GM10248 (cell line): ENCODE measurements around the gene ZNRF3.

Experiments used
- CTCF ChIA-PET: fragments of 300-600 bp; sonication (Branson Sonifier 250); formaldehyde crosslinking; extraction: SDS; loops from one replicate; lab custom pipeline; 2021; ENCODE audit warnings: antibody characterized with exemption; lab: Yijun Ruan, JAX
- POLR2A ChIA-PET: fragments of 350-650 bp; sonication (Branson Sonifier 250); formaldehyde crosslinking; extraction: SDS; loops from one replicate; lab custom pipeline; 2020; ENCODE audit warnings: antibody characterized with exemption; lab: Yijun Ruan, JAX
- DNase-seq: peaks from one replicate; pipeline ENCODE4 v3.0.0; 2012; ENCODE audit errors: extremely low spot score
- TF ChIP-seq, protein P1 (sequence below): IDR thresholded peaks from 2 replicates; pipeline ENCODE4 v1.5.1; 2012; ENCODE audit warnings: mild to moderate bottlenecking, low read depth; ENCODE audit errors: extremely low read depth, missing control alignments, control extremely low read depth

ZNRF3 gene

DNA sequence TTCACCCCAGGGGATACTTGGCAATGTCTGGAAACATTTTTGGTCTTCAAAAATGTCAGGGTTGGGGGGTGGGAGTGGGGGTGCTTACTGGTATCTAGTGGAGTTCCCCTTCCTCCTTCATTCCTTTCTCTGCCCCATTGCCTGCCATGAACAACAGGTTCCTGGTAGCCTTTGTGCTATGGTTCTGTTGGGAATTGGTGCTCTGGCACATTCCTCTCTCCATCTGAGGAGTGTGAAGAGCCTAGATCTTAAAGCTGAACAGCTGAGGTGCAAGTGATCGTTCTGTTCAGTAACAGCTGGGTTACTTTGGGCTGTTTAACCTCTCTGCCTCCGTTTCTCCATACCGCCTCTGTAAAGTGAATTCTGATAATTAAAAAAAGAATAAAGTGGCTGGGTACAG lies 114.0 kb downstream of the ZNRF3 start:
- ChIA-PET POLR2A (no interaction called here), CTCF (interaction anchor here (1.3 kb wide), 1 partner anchor 10 kb away, joined by 3 read pairs; no protein-coding TSS in a partner anchor)
- TF ChIP-seq, protein P1, sequence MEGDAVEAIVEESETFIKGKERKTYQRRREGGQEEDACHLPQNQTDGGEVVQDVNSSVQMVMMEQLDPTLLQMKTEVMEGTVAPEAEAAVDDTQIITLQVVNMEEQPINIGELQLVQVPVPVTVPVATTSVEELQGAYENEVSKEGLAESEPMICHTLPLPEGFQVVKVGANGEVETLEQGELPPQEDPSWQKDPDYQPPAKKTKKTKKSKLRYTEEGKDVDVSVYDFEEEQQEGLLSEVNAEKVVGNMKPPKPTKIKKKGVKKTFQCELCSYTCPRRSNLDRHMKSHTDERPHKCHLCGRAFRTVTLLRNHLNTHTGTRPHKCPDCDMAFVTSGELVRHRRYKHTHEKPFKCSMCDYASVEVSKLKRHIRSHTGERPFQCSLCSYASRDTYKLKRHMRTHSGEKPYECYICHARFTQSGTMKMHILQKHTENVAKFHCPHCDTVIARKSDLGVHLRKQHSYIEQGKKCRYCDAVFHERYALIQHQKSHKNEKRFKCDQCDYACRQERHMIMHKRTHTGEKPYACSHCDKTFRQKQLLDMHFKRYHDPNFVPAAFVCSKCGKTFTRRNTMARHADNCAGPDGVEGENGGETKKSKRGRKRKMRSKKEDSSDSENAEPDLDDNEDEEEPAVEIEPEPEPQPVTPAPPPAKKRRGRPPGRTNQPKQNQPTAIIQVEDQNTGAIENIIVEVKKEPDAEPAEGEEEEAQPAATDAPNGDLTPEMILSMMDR = no peak
- DNase-seq = no peak

- CTCF ChIA-PET = interaction anchor here (1.0 to 1.3 kb wide), 2 partner anchors 8 to 12 kb away, joined by 3 read pairs; no protein-coding TSS in a partner anchor
- DNase-seq = no peak
- POLR2A ChIA-PET = no interaction called here
- TF ChIP-seq, protein P1 = no peak
These were observed 115.3 kb downstream of the ZNRF3 start for GRCh38 chr22:28998681-28999080.

GRCh38 chr22:28999510-28999909 lies 116.1 kb downstream of the ZNRF3 start:
- TF ChIP-seq, protein P1 = no peak
- CTCF ChIA-PET = interaction anchor here (1.0 kb wide), 1 partner anchor 9 kb away, joined by 3 read pairs; no protein-coding TSS in a partner anchor
- DNase-seq = no peak
- POLR2A ChIA-PET = no interaction called here

GRCh38 chr22:28999919-29000556 lies 116.7 kb downstream of the ZNRF3 start:
- ChIA-PET CTCF (interaction anchor here (1.0 kb wide), 1 partner anchor 9 kb away, joined by 3 read pairs; no protein-coding TSS in a partner anchor), POLR2A (no interaction called here)
- no peak for DNase-seq
- TF ChIP-seq, protein P1 = no peak

- DNase-seq = no peak
- TF ChIP-seq, protein P1 = no peak
- CTCF ChIA-PET = no interaction called here
- POLR2A ChIA-PET = no interaction called here
These were observed 117.3 kb downstream of the ZNRF3 start for GRCh38 chr22:29000641-29001040.

- POLR2A ChIA-PET = no interaction called here
- CTCF ChIA-PET = no interaction called here
- TF ChIP-seq, protein P1 = no peak
- no peak for DNase-seq
These were observed 119.2 kb downstream of the ZNRF3 start for GRCh38 chr22:29002603-29003002.
